Sigmoid colon (tissue), 4 donors: Measurements from ENCODE around the gene MACF1.

Experiments used
- CTCF ChIP-seq, 4 experiments: fragments of 450-650 bp in 3 of 4; fragments of 200-600 bp in 1 of 4; IDR thresholded peaks; one replicate each; pipeline ENCODE4 v1.5.1; 2016 to 2019; ENCODE audit warnings: antibody characterized with exemption in 4 of 4, mild to moderate bottlenecking in 3 of 4, moderate library complexity in 2 of 4
- POLR2AphosphoS5 ChIP-seq, 4 donors: sonication (generic); formaldehyde crosslinking; IDR thresholded peaks; one replicate each; pipeline ENCODE4 v1.6.1; 2017; ENCODE audit warnings: antibody characterized with exemption in 4 of 4

- no peak for TF ChIP-seq CTCF (IDR thresholded peaks at IDR 0.05)
- TF ChIP-seq POLR2AphosphoS5 (IDR thresholded peaks at IDR 0.05) = no peak
Measured at GRCh38 chr1:39420493-39420892, 216.0 kb downstream of the MACF1 start.
